GM21786 (cell line): Measurements from ENCODE around the gene TMEM31.
"Not testable (repeated sequence)": the region's sequence is repeated elsewhere in the genome, so short reads cannot be mapped to it uniquely, and the experiment has no call there.

Source experiments
- ATAC-seq: cut with Tn5 transposase; IDR thresholded peaks from one replicate; pipeline ENCODE4 v1.9.1; 2021; ENCODE audit not compliant: unreplicated experiment

TMEM31 gene

GRCh38 chrX:103722505-103722904 lies 11.8 kb downstream of the TMEM31 start:
- no peak for ATAC-seq

GRCh38 chrX:103726477-103726876 lies 15.8 kb downstream of the TMEM31 start:
- ATAC-seq = no peak

- ATAC-seq = no peak
Measured at GRCh38 chrX:103727115-103727514, 16.4 kb downstream of the TMEM31 start.

- ATAC-seq = no peak
Measured at GRCh38 chrX:103729015-103729414, 18.3 kb downstream of the TMEM31 start.

GRCh38 chrX:103730147-103730795 lies 19.6 kb downstream of the TMEM31 start:
- no peak for ATAC-seq

GRCh38 chrX:103730796-103731493 lies 20.2 kb downstream of the TMEM31 start:
- ATAC-seq = no peak

- no peak for ATAC-seq
Measured at GRCh38 chrX:103733017-103733416, 22.3 kb downstream of the TMEM31 start.

GRCh38 chrX:103734125-103734760 lies 23.5 kb downstream of the TMEM31 start:
- ATAC-seq = no peak

- ATAC-seq = no peak
Measured at GRCh38 chrX:103737696-103738095, 27.0 kb downstream of the TMEM31 start.

GRCh38 chrX:103739421-103739820 lies 28.7 kb downstream of the TMEM31 start:
- ATAC-seq = no peak

- ATAC-seq = no peak
Measured at GRCh38 chrX:103741879-103742278, 31.2 kb downstream of the TMEM31 start.

GRCh38 chrX:103742339-103742738 lies 31.6 kb downstream of the TMEM31 start:
- ATAC-seq = no peak

- no peak for ATAC-seq
Measured at GRCh38 chrX:103747163-103747562, 36.5 kb downstream of the TMEM31 start.

- no peak for ATAC-seq
Measured at GRCh38 chrX:103754401-103754800, 43.7 kb downstream of the TMEM31 start.

GRCh38 chrX:103756736-103757135 lies 46.0 kb downstream of the TMEM31 start:
- ATAC-seq = no peak

- no peak for ATAC-seq
Measured at GRCh38 chrX:103758555-103758954, 47.8 kb downstream of the TMEM31 start.

GRCh38 chrX:103763541-103763940 lies 52.8 kb downstream of the TMEM31 start:
- not testable (repeated sequence) for ATAC-seq
